HG03045 (cell line): ENCODE data around the gene PCDHB16.
"Not testable (repeated sequence)": the region's sequence is repeated elsewhere in the genome, so short reads cannot be mapped to it uniquely, and the experiment has no call there.

ENCODE experiments used
- ATAC-seq: cut with Tn5 transposase; IDR thresholded peaks from one replicate; pipeline ENCODE4 v1.9.1; 2021; ENCODE audit warnings: mild to moderate bottlenecking, moderate library complexity; ENCODE audit not compliant: unreplicated experiment

PCDHB16 gene

DNA sequence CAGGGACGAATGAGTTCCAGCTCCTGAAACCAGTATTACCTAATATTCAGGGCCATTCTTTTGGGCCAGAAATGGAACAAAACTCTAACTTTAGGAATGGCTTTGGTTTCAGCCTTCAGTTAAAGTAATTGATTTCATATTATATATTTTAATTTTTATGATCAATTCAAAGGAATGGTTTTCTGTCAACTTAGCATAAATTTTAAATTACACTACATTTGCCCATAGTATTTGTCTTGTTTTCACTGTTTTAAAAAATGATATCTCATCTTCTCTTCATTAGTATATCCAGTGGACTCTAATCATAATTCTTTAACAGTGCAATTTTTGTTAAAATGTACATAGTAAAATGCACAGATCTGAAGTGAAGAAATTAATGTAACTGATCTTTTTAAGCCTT, 1.9 kb upstream of the PCDHB16 start:
- ATAC-seq = no peak

DNA sequence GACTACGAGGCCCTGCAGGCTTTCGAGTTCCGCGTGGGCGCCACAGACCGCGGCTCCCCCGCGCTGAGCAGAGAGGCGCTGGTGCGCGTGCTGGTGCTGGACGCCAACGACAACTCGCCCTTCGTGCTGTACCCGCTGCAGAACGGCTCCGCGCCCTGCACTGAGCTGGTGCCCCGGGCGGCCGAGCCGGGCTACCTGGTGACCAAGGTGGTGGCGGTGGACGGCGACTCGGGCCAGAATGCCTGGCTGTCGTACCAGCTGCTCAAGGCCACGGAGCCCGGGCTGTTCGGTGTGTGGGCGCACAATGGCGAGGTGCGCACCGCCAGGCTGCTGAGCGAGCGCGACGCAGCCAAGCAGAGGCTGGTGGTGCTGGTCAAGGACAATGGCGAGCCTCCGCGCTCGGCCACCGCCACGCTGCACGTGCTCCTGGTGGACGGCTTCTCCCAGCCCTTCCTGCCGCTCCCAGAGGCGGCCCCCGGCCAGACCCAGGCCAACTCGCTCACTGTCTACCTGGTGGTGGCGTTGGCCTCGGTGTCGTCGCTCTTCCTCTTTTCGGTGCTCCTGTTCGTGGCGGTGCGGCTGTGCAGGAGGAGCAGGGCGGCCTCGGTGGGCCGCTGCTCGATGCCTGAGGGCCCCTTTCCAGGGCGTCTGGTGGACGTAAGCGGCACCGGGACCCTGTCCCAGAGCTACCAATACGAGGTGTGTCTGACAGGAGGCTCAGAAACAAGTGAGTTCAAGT, 2.1 kb downstream of the PCDHB16 start:
- ATAC-seq = not testable (repeated sequence)

DNA sequence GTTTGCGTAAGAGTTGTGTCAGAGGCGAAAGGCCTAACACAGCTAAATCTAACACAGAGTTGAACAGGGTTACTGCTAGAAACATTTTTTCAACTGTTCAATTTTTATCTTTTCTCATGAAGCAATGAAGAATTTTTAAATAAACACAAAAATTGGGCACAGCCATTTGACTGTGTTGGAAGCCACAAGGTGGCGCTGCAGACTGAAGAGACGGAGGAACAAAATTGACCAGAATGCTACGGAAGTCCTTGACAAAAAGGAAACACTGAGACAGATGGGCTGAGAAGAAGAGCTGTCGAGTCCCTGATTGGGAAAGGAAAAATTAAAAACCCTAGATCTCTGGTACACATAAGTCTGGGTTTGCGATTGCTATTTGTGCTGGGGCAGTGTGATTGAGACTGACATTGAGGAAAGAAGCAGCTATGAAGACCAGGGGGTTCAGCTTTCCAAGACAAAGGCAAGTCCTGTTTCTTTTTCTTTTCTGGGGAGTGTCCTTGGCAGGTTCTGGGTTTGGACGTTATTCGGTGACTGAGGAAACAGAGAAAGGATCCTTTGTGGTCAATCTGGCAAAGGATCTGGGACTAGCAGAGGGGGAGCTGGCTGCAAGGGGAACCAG, 4.8 kb downstream of the PCDHB16 start, which contains the start of gene PCDHB9:
PCDHB9 (plus strand) TSS at position 265 of the 616 bp plus-strand sequence; CDS start at position 423, 158 bp downstream.
- ATAC-seq = no peak

DNA sequence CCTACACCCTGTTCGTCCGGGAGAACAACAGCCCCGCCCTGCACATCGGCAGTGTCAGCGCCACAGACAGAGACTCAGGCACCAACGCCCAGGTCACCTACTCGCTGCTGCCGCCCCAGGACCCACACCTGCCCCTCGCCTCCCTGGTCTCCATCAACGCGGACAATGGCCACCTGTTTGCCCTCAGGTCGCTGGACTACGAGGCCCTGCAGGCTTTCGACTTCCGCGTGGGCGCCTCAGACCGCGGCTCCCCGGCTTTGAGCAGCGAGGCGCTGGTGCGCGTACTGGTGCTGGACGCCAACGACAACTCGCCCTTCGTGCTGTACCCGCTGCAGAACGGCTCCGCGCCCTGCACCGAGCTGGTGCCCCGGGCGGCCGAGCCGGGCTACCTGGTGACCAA, 6.5 kb downstream of the PCDHB16 start:
- not testable (repeated sequence) for ATAC-seq

DNA sequence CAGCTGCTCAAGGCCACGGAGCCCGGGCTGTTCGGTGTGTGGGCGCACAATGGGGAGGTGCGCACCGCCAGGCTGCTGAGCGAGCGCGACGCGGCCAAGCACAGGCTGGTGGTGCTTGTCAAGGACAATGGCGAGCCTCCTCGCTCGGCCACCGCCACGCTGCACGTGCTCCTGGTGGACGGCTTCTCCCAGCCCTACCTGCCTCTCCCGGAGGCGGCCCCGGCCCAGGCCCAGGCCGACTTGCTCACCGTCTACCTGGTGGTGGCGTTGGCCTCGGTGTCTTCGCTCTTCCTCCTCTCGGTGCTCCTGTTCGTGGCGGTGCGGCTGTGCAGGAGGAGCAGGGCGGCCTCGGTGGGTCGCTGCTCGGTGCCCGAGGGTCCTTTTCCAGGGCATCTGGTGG, 6.9 kb downstream of the PCDHB16 start:
- ATAC-seq = not testable (repeated sequence)

DNA sequence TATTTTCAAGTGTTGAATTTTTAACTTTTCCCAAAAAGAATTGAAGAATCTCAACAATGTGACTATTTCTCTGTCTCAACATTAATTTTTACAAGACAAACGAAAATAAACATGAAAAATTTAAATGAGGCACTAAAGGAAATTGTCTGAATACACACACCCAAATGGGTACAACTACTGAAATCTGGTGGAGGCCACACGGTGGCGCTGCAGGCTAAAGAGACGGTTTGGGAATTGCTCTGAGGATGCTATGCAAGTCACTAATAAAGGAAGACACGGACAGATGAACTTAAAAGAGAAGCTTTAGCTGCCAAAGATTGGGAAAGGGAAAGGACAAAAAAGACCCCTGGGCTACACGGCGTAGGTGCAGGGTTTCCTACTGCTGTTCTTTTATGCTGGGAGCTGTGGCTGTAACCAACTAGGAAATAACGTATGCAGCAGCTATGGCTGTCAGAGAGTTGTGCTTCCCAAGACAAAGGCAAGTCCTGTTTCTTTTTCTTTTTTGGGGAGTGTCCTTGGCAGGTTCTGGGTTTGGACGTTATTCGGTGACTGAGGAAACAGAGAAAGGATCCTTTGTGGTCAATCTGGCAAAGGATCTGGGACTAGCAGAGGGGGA, 10.0 kb downstream of the PCDHB16 start, which contains the start of gene PCDHB10:
PCDHB10 (plus strand) TSS at position 244 of the 616 bp plus-strand sequence; CDS start at position 444, 200 bp downstream.
- no peak for ATAC-seq

DNA sequence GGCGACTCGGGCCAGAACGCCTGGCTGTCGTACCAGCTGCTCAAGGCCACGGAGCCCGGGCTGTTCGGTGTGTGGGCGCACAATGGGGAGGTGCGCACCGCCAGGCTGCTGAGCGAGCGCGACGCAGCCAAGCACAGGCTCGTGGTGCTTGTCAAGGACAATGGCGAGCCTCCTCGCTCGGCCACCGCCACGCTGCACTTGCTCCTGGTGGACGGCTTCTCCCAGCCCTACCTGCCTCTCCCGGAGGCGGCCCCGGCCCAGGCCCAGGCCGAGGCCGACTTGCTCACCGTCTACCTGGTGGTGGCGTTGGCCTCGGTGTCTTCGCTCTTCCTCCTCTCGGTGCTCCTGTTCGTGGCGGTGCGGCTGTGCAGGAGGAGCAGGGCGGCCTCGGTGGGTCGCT, 12.1 kb downstream of the PCDHB16 start:
- not testable (repeated sequence) for ATAC-seq

DNA sequence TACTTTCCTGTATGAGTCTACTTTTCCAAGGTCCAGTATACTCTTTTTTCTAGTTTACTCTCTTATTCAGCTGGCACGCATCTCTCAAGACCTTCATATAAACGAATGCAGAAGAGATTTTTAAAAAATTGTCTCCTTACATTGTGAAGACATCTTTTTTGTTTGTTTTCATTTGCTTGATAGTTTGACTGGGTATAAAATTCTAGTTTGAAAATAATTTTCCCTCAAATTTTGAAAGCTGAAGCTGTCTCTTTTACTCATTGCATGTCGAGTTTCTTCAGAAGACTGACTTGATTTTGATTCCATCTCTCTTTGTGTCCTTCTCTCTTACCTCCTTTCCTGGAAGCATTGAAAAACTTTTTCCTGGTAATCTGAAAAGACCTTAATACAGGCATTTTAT, 14.2 kb downstream of the PCDHB16 start:
- ATAC-seq = no peak

DNA sequence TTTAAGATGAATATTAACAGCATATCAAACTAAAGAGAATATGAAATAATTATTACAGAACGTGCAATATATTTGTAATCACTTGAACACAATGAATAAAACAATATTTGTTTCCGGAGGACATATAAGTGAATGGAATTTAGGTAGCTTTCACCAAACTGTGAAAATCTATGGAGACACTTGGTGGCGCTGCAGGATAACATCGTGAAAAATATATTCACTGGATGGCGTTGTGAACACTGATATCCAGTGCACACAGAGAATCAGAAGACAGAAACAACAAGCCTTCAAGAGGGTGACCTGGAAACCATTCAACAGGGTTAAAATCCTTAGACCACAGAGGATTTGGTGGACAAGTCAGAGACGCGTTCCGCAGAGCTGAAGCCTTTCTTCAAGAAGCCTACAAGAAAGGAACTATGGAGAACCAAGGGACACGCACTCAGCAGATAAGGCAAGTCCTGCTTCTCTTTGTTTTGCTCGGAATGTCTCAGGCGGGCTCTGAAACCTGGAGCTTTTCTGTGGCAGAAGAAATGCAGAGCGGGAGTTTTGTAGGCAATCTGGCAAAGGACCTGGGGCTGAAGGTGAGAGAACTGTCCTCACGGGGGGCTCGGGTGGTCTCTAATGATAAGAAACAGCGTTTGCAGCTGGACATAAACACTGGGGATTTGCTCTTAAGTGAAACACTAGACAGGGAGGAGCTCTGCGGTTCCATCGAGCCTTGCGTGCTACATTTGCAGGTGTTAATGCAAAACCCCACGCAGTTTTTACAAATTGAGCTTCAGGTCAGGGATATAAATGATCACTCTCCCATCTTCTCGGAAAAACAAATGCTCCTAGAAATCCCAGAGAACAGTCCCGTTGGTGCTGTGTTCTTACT, 17.4 kb downstream of the PCDHB16 start, which contains the start of gene PCDHB11:
PCDHB11 (plus strand) TSS at position 269 of the 877 bp plus-strand sequence; CDS start at position 417, 148 bp downstream.
- ATAC-seq = no peak

DNA sequence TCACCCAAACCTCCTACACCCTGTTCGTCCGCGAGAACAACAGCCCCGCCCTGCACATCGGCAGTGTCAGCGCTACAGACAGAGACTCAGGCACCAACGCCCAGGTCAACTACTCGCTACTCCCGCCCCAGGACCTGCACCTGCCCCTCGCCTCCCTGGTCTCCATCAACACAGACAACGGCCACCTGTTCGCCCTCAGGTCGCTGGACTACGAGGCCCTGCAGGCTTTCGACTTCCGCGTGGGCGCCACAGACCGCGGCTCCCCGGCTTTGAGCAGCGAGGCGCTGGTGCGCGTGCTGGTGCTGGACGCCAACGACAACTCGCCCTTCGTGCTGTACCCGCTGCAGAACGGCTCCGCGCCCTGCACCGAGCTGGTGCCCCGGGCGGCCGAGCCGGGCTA, 18.9 kb downstream of the PCDHB16 start:
- not testable (repeated sequence) for ATAC-seq

DNA sequence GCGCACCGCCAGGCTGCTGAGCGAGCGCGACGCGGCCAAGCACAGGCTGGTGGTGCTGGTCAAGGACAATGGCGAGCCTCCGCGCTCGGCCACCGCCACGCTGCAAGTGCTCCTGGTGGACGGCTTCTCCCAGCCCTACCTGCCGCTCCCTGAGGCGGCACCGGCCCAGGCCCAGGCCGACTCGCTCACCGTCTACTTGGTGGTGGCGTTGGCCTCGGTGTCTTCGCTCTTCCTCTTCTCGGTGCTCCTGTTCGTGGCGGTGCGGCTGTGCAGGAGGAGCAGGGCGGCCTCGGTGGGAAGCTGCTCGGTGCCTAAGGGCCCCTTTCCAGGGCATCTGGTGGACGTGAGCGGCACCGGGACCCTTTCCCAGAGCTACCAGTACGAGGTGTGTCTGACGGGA, 19.5 kb downstream of the PCDHB16 start:
- ATAC-seq = not testable (repeated sequence)

DNA sequence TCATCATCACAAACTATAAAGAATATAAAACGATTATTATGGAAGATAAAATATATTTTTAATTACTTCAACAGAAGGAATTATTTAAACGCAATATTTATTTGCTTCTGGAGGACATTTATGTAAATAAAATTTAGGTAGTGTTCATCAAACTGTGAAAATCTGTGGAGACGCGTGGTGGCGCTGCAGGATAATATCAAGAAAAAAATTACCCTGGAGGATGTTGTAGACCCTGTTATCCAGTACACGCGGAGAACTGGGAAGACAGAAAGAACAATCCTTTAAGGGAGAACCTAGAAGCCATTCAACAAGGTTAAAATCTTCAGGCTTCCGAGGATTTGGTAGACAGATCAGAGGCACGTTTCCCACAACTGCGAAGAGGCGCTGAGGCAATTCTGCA, 26.3 kb downstream of the PCDHB16 start, which contains the start of gene PCDHB12:
PCDHB12 (plus strand) TSS at position 242 of the 400 bp plus-strand sequence. CDS start 189 bp downstream, outside the sequence.
- ATAC-seq = no peak

DNA sequence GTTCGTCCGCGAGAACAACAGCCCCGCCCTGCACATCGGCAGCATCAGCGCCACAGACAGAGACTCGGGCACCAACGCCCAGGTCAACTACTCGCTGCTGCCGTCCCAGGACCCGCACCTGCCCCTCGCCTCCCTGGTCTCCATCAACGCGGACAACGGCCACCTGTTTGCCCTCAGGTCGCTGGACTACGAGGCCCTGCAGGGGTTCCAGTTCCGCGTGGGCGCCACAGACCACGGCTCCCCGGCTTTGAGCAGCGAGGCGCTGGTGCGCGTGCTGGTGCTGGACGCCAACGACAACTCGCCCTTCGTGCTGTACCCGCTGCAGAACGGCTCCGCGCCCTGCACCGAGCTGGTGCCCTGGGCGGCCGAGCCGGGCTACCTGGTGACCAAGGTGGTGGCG, 28.1 kb downstream of the PCDHB16 start:
- ATAC-seq = not testable (repeated sequence)

DNA sequence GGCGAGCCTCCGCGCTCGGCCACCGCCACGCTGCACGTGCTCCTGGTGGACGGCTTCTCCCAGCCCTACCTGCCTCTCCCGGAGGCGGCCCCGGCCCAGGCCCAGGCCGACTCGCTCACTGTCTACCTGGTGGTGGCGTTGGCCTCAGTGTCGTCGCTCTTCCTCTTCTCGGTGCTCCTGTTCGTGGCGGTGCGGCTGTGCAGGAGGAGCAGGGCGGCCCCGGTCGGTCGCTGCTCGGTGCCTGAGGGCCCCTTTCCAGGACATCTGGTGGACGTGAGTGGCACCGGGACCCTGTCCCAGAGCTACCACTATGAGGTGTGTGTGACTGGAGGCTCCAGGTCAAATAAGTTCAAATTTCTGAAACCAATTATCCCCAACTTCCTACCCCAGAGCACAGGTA, 28.7 kb downstream of the PCDHB16 start:
- not testable (repeated sequence) for ATAC-seq

DNA sequence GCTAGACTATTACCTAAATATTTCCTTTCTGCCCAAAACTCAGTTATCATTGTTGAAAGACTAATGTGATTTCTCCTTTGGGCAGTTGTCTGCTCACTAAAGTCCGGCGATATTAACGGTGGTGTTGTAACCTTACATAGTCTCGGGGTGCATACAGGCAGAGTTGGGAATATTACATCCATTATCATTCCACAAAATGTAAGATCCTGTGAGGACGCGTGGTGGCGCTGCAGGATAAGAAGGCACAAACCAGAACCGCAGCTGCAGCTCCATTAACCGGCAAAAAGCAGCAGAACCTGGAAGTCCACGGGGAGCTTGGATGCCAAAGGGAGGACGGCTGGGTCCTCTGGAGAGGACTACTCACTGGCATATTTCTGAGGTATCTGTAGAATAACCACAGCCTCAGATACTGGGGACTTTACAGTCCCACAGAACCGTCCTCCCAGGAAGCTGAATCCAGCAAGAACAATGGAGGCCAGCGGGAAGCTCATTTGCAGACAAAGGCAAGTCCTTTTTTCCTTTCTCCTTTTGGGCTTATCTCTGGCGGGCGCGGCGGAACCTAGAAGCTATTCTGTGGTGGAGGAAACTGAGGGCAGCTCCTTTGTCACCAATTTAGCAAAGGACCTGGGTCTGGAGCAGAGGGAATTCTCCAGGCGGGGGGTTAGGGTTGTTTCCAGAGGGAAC, 31.6 kb downstream of the PCDHB16 start, which contains the start of gene PCDHB13:
PCDHB13 (plus strand) TSS at position 264 of the 684 bp plus-strand sequence; CDS start at position 469, 205 bp downstream.
- not testable (repeated sequence) for ATAC-seq

DNA sequence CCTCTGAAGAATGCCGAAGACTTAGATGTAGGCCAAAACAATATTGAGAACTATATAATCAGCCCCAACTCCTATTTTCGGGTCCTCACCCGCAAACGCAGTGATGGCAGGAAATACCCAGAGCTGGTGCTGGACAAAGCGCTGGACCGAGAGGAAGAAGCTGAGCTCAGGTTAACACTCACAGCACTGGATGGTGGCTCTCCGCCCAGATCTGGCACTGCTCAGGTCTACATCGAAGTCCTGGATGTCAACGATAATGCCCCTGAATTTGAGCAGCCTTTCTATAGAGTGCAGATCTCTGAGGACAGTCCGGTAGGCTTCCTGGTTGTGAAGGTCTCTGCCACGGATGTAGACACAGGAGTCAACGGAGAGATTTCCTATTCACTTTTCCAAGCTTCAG, 32.4 kb downstream of the PCDHB16 start:
- ATAC-seq = not testable (repeated sequence)

DNA sequence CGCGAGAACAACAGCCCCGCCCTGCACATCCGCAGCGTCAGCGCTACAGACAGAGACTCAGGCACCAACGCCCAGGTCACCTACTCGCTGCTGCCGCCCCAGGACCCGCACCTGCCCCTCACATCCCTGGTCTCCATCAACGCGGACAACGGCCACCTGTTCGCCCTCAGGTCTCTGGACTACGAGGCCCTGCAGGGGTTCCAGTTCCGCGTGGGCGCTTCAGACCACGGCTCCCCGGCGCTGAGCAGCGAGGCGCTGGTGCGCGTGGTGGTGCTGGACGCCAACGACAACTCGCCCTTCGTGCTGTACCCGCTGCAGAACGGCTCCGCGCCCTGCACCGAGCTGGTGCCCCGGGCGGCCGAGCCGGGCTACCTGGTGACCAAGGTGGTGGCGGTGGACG, 33.3 kb downstream of the PCDHB16 start:
- ATAC-seq = not testable (repeated sequence)

DNA sequence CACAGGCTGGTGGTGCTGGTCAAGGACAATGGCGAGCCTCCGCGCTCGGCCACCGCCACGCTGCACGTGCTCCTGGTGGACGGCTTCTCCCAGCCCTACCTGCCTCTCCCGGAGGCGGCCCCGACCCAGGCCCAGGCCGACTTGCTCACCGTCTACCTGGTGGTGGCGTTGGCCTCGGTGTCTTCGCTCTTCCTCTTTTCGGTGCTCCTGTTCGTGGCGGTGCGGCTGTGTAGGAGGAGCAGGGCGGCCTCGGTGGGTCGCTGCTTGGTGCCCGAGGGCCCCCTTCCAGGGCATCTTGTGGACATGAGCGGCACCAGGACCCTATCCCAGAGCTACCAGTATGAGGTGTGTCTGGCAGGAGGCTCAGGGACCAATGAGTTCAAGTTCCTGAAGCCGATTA, 33.8 kb downstream of the PCDHB16 start:
- ATAC-seq = not testable (repeated sequence)

DNA sequence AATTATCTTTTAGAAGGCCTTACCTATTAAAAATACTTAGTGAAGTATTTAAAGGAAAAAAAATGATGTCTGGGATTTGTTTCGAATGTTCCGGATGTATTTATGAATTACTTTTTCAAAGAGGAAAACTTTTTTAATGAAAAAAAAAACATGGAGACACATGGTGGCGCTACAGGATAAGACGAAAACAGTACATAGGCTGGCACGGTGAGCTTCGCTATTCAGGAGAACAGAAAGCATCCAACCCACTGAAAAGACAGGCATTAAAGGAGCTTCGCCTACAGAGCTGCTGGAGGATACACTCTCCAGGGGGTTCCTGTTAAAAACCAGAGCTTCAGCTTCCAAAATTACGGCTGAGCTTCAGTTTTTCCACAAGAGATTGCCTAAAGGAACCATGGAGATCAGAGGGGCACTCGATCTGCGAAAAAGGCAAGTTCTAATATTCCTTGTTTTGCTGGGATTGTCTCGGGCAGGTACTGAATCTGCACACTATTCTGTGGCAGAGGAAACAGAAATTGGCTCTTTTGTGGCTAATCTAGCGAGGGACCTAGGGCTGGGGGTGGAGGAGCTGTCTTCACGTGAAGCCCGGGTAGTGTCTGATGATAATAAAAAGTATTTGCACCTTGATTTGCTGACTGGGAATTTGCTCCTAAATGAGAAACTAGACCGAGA, 41.1 kb downstream of the PCDHB16 start, which contains the start of gene PCDHB14:
PCDHB14 (plus strand) TSS at position 232 of the 672 bp plus-strand sequence; CDS start at position 395, 163 bp downstream.
- no peak for ATAC-seq
